ENCODE data around the gene UPP2. TPM values are rescaled to one million over a fixed set of nuclear protein-coding genes. Genes with fewer than 3 reads are reported as not detected.

The UPP2 gene
- total RNA-seq, 2 experiments from 2014 or later = not detected

DNA sequence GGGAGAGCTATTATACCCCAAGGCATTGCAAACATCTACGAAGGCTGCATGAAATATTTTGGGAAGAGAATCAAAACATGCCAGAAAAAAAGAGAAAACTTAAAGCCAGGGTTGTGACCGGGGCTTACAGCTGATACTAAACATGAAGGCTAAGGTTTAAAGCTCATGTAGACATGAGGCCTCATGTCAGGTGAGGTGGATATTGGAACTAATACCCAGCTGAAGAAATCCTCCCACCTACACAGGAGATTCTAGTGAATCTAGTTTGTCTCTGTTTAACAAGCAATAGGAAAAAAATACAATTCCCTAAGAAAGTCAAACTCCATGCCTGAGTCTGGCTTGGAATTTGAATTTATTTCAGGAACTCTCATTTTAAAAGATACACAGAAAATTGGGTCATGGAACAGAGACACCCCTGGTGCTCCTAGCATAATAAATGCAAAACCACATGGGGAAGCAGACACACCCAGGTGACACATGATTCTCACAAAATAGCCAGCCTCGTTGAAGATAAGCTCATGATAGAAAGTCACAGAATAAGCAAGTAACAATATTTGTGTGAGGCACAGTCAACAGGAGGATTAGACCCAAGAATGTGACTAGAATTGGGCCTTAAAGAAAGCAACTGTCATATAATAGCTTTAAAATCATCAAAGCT is 42.2 kb downstream of the UPP2 start:
- TF ChIP-seq, protein P1, sequence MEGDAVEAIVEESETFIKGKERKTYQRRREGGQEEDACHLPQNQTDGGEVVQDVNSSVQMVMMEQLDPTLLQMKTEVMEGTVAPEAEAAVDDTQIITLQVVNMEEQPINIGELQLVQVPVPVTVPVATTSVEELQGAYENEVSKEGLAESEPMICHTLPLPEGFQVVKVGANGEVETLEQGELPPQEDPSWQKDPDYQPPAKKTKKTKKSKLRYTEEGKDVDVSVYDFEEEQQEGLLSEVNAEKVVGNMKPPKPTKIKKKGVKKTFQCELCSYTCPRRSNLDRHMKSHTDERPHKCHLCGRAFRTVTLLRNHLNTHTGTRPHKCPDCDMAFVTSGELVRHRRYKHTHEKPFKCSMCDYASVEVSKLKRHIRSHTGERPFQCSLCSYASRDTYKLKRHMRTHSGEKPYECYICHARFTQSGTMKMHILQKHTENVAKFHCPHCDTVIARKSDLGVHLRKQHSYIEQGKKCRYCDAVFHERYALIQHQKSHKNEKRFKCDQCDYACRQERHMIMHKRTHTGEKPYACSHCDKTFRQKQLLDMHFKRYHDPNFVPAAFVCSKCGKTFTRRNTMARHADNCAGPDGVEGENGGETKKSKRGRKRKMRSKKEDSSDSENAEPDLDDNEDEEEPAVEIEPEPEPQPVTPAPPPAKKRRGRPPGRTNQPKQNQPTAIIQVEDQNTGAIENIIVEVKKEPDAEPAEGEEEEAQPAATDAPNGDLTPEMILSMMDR (conservative IDR thresholded peaks at IDR 0.05; ENCODE audit: low read length) = no peak
- Histone ChIP-seq H4K20me1 (ENCODE audit: insufficient read depth, low read length) (no peaks in the 10 kb centered on the region), H3K4me1 (ENCODE audit: insufficient read depth, low read length, poor library complexity, severe bottlenecking) (no peaks in the 10 kb centered on the region), H3K27ac (ENCODE audit: low read depth, low read length, poor library complexity, severe bottlenecking) (no peak overlapping the region), H3K4me2 (ENCODE audit: low read length) (no peak overlapping the region), H3K79me2 (ENCODE audit: insufficient read depth, low read depth, low read length) (no peaks in the 10 kb centered on the region), H3K9me3 (ENCODE audit: low read length) (no peaks in the 10 kb centered on the region), H3K4me3 (ENCODE audit: low read depth, low read length, poor library complexity, severe bottlenecking) (no peak overlapping the region), H2AFZ (ENCODE audit: low read length) (no peak overlapping the region), H3K36me3 (ENCODE audit: insufficient read depth, low read length) (no peaks in the 10 kb centered on the region), H3K9me2 (ENCODE audit: insufficient read depth, low read length) (no peaks in the 10 kb centered on the region)
- ChIA-PET CTCF (ENCODE audit: unreplicated experiment) (no interaction called here), POLR2A (no interaction called here)
- DNase-seq (ENCODE audit: low spot score) = no peak
- intact Hi-C loops (cut with micrococcal nuclease; ENCODE audit: unreplicated experiment) = no loop called here
- BruUV-seq (replicated peaks) = no TSS peak

DNA sequence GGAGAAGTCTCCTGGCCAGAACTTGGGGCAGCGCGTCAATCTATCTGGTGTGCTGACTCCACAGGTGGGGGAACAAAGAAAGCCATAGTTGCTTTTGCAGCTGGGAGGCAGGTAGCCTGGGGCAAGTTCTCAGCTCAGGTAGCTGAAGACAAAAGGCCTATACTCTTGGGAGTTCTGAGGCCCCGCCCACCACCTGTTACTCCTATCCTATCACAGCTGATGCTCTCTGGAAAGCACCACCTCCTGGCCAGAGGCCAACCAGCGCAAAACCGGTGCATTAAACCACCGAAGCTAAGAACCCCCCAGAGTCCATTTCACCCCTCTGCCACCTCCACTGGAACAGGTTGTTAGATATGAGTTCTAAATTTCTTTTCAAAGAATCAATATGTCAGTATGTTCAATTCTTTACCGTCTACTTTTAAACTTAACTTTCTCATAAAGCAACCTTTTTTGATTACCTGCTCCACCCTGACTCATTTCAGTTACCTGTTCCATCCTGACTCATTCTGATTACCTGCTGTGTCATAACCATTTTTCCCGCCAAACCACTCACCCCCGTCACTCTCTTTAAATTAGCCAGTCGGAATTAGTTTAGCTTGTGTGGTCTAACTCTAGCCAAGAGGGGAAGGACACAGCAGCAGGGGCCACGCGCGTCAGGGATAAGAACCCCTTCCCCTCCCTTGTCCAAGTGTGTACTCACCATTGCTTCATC is 43.4 kb downstream of the UPP2 start:
- Histone ChIP-seq H3K36me3 (ENCODE audit: insufficient read depth, low read length) (no peaks in the 10 kb centered on the region), H3K27ac (ENCODE audit: low read depth, low read length, poor library complexity, severe bottlenecking) (no peak overlapping the region), H3K4me1 (ENCODE audit: insufficient read depth, low read length, poor library complexity, severe bottlenecking) (no peaks in the 10 kb centered on the region), H3K9me3 (ENCODE audit: low read length) (no peaks in the 10 kb centered on the region), H3K9me2 (ENCODE audit: insufficient read depth, low read length) (no peaks in the 10 kb centered on the region), H3K4me3 (ENCODE audit: low read depth, low read length, poor library complexity, severe bottlenecking) (no peak overlapping the region), H3K4me2 (ENCODE audit: low read length) (no peak overlapping the region), H2AFZ (ENCODE audit: low read length) (no peak overlapping the region), H3K79me2 (ENCODE audit: insufficient read depth, low read depth, low read length) (no peaks in the 10 kb centered on the region), H4K20me1 (ENCODE audit: insufficient read depth, low read length) (no peaks in the 10 kb centered on the region)
- no TSS peak for BruUV-seq (replicated peaks)
- DNase-seq (ENCODE audit: low spot score) = no peak
- no peak for TF ChIP-seq EZH2phosphoT487 (IDR thresholded peaks at IDR 0.05; ENCODE audit: borderline replicate concordance, low read depth, low read length)
- TF ChIP-seq, protein P1 (conservative IDR thresholded peaks at IDR 0.05; ENCODE audit: low read length) = no peak
- ChIA-PET CTCF (ENCODE audit: unreplicated experiment) (no interaction called here), POLR2A (no interaction called here)
- intact Hi-C loops (cut with micrococcal nuclease; ENCODE audit: unreplicated experiment) = no loop called here

Data from OCI-LY7 (cell line).